ENCODE data around the gene TEX2. TPM values are rescaled to one million over a fixed set of nuclear protein-coding genes. Genes with fewer than 3 reads are reported as not detected.

TEX2 gene
- total and polyA plus RNA-seq, 2 experiments from 2014 or later, result 7.5 to 17.7 TPM

DNA sequence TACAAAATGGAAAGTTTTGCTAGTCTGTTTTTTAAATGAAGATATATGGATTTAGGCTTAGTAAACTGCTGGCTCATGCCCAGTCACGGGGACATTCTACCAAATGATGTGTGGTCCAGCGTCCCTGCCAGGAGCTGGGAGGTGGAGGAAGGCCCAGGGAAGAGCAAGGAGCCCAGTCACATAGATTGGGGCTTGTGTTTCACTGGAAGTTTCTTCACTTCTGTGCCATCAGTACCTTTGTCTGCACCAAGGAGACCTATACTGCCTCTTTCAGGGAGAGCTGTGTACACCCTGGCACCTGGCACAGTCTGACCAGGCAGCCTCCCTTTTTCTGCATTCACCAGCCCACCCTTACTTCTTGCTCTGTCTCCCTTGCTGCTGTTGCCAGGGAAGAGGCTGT is 100.5 kb downstream of the TEX2 start:
- no peak overlapping the region for H3K27ac ChIP-seq (ENCODE audit: low read depth)
- H3K9me3 Mint-ChIP-seq, result no peaks in the 10 kb centered on the region
- H3K36me3 ChIP-seq (ENCODE audit: insufficient read depth), result no peaks in the 10 kb centered on the region
- H3K4me3 Mint-ChIP-seq, result no peak overlapping the region
- H3K4me3 ChIP-seq, result no peak overlapping the region
- ATAC-seq, result no peak
- H3K36me3 Mint-ChIP-seq (ENCODE audit: low read depth), result no peaks in the 10 kb centered on the region
- H3K27me3 Mint-ChIP-seq (ENCODE audit: insufficient read depth, low read depth, poor library complexity), result no peaks in the 10 kb centered on the region
- H3K9me2 ChIP-seq (ENCODE audit: insufficient read depth), result no peaks in the 10 kb centered on the region
- TF ChIP-seq EZH2phosphoT487 (IDR thresholded peaks at IDR 0.05; ENCODE audit: unreplicated experiment), result no peak
- TF ChIP-seq POLR2AphosphoS5 (IDR thresholded peaks at IDR 0.05; ENCODE audit: low read depth), result no peak
- no peaks in the 10 kb centered on the region; the same call in 1 of the 2 replicates for H4K20me1 ChIP-seq (replicated peaks; ENCODE audit: insufficient read depth)
- H3K79me2 ChIP-seq (replicated peaks; ENCODE audit: insufficient read depth), result no peaks in the 10 kb centered on the region
- H3K4me1 ChIP-seq (ENCODE audit: insufficient read depth), result peaks cover 6% of the 10 kb centered on the region; the same call in 1 of the 2 replicates
- H3K27ac Mint-ChIP-seq, result no peak overlapping the region
- H2AFZ ChIP-seq, result no peak overlapping the region
- peaks cover 18% of the 10 kb centered on the region for H3K4me1 Mint-ChIP-seq
- no peaks in the 10 kb centered on the region for H3K27me3 ChIP-seq (ENCODE audit: insufficient read depth)
- H3F3A ChIP-seq (replicated peaks; ENCODE audit: low read depth), result no peaks in the 10 kb centered on the region
- no peak for DNase-seq (ENCODE audit: low spot score)
- no peak overlapping the region for H3K4me2 ChIP-seq

DNA sequence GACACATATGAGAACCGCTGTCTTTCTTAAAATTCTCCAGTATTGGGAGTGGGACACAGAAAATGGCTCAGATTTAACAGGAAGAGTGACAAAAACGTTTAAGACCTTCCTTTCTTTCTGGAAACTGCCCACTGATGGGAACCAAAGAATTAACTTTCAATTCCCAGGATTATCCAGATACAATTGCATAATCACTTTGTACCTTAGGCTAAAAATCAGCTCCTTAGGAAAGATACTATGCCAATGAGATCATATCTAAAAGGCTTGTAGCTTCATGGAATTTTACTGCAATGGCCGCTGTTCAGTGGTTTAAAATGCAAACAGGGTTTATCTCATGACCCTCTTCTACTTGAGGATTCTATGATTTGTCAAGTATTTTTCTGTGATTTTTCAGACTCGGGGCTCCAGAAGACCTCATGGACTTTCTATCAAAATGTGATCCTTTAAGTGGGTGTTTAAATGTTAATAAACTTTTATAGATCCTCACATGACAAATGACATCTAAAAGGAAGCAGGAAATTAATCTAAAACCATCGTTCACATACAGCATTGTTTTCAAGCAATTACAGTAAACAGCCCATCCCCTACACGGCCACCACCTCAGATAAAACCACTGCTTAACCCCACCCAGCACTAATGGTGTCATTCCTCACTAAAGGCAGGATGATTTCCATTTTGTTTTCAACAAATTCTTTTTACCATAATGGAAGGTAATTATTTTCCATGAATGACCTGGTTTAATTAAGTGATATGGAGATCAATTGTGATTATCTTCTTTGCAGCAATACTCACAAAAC is 101.5 kb downstream of the TEX2 start:
- no peak overlapping the region for H3K27ac Mint-ChIP-seq
- ATAC-seq (no peak), DNase-seq (ENCODE audit: low spot score) (no peak)

More for the DNA sequence above, 101.5 kb downstream of the TEX2 start:
- no peaks in the 10 kb centered on the region for H3F3A ChIP-seq (replicated peaks; ENCODE audit: low read depth)
- no peaks in the 10 kb centered on the region for H3K36me3 ChIP-seq (ENCODE audit: insufficient read depth)
- no peak overlapping the region for H2AFZ ChIP-seq
- no peaks in the 10 kb centered on the region for H3K9me3 Mint-ChIP-seq
- H3K4me2 ChIP-seq, result no peak overlapping the region
- no peaks in the 10 kb centered on the region for H3K27me3 ChIP-seq (ENCODE audit: insufficient read depth)
- H3K9me2 ChIP-seq (ENCODE audit: insufficient read depth), result no peaks in the 10 kb centered on the region
- no peaks in the 10 kb centered on the region for H3K27me3 Mint-ChIP-seq (ENCODE audit: insufficient read depth, low read depth, poor library complexity)
- no peak overlapping the region for H3K4me3 Mint-ChIP-seq
- no peaks in the 10 kb centered on the region for H3K36me3 Mint-ChIP-seq (ENCODE audit: low read depth)
- H3K27ac ChIP-seq (ENCODE audit: low read depth), result no peak overlapping the region
- H3K4me3 ChIP-seq, result no peak overlapping the region
- H3K4me1 ChIP-seq (ENCODE audit: insufficient read depth), result peaks cover 6% of the 10 kb centered on the region; the same call in 1 of the 2 replicates
- H4K20me1 ChIP-seq (replicated peaks; ENCODE audit: insufficient read depth), result no peaks in the 10 kb centered on the region; the same call in 1 of the 2 replicates
- H3K79me2 ChIP-seq (replicated peaks; ENCODE audit: insufficient read depth), result no peaks in the 10 kb centered on the region
- peaks cover 18% of the 10 kb centered on the region for H3K4me1 Mint-ChIP-seq
- no peak for TF ChIP-seq JUNB (IDR thresholded peaks at IDR 0.05; ENCODE audit: unreplicated experiment)
- TF ChIP-seq, protein P1, sequence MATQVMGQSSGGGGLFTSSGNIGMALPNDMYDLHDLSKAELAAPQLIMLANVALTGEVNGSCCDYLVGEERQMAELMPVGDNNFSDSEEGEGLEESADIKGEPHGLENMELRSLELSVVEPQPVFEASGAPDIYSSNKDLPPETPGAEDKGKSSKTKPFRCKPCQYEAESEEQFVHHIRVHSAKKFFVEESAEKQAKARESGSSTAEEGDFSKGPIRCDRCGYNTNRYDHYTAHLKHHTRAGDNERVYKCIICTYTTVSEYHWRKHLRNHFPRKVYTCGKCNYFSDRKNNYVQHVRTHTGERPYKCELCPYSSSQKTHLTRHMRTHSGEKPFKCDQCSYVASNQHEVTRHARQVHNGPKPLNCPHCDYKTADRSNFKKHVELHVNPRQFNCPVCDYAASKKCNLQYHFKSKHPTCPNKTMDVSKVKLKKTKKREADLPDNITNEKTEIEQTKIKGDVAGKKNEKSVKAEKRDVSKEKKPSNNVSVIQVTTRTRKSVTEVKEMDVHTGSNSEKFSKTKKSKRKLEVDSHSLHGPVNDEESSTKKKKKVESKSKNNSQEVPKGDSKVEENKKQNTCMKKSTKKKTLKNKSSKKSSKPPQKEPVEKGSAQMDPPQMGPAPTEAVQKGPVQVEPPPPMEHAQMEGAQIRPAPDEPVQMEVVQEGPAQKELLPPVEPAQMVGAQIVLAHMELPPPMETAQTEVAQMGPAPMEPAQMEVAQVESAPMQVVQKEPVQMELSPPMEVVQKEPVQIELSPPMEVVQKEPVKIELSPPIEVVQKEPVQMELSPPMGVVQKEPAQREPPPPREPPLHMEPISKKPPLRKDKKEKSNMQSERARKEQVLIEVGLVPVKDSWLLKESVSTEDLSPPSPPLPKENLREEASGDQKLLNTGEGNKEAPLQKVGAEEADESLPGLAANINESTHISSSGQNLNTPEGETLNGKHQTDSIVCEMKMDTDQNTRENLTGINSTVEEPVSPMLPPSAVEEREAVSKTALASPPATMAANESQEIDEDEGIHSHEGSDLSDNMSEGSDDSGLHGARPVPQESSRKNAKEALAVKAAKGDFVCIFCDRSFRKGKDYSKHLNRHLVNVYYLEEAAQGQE (IDR thresholded peaks at IDR 0.05; ENCODE audit: unreplicated experiment), result no peak
- TF ChIP-seq, protein P2, sequence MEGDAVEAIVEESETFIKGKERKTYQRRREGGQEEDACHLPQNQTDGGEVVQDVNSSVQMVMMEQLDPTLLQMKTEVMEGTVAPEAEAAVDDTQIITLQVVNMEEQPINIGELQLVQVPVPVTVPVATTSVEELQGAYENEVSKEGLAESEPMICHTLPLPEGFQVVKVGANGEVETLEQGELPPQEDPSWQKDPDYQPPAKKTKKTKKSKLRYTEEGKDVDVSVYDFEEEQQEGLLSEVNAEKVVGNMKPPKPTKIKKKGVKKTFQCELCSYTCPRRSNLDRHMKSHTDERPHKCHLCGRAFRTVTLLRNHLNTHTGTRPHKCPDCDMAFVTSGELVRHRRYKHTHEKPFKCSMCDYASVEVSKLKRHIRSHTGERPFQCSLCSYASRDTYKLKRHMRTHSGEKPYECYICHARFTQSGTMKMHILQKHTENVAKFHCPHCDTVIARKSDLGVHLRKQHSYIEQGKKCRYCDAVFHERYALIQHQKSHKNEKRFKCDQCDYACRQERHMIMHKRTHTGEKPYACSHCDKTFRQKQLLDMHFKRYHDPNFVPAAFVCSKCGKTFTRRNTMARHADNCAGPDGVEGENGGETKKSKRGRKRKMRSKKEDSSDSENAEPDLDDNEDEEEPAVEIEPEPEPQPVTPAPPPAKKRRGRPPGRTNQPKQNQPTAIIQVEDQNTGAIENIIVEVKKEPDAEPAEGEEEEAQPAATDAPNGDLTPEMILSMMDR (conservative IDR thresholded peaks at IDR 0.05; ENCODE audit: low read depth in 2 of 2), result no peak
- no peak for TF ChIP-seq ZNF331 (CRISPR knock-in tag; IDR thresholded peaks at IDR 0.05; ENCODE audit: low read depth)
- TF ChIP-seq POLR2AphosphoS5 (IDR thresholded peaks at IDR 0.05; ENCODE audit: low read depth), result no peak
- TF ChIP-seq NANOG (IDR thresholded peaks at IDR 0.05; ENCODE audit: borderline replicate concordance), result no peak
